Stimulated activated naive CD4-positive, alpha-beta T cell treated with Interleukin-2 at 50 U/mL for 16 hours (primary cell): ENCODE measurements around the gene FAM151A.

ENCODE experiments used
- DNase-seq: peaks from one replicate; lab custom pipeline; 2025; lab: John Stamatoyannopoulos, UW

Gene FAM151A

GRCh38 chr1:54579337-54579781, 44.0 kb downstream of the FAM151A start:
- no peak for DNase-seq

DNA sequence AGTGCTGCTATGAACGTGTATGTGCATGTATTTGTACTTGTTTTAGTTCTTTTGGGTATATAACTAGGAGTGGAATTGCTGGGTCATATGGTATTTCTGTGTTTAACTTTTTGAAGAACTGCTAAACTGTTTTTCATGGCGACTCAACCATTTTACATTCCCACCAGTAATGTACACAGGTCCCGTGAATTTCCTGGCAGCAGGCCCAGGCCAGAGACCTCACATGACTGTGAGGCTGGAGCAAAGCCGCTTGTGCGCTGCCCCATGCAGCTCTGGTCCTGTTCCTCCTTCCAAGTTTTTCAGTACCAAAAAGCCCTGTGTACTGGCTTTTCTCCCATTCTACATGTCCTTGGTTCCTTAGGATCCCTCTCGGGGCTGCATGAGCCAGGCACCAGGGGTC, 45.7 kb downstream of the FAM151A start:
- DNase-seq: no peak

GRCh38 chr1:54575605-54576290, 47.6 kb downstream of the FAM151A start:
- no peak for DNase-seq

DNA sequence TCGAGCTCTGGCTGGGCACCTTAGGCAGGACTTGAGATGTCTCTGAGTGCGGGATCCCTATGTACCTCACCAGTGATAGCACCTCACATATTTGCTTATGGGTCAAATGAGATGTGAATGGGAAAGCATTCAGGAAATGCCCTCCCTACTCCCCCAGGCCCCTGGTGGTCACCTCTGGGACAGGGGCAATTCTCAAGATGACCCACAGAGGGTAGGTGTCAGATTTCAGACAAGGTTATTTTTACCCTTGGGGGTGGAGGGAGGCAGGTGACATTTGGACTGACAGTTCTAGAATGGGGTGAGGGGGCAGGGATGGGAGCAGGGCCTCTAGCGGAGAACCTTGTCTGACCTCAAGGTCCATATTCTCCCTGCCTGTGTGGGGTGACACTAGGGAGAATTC, 48.2 kb downstream of the FAM151A start:
- DNase-seq: no peak

- no peak for DNase-seq
Measured at GRCh38 chr1:54574158-54574778, 49.1 kb downstream of the FAM151A start.

DNA sequence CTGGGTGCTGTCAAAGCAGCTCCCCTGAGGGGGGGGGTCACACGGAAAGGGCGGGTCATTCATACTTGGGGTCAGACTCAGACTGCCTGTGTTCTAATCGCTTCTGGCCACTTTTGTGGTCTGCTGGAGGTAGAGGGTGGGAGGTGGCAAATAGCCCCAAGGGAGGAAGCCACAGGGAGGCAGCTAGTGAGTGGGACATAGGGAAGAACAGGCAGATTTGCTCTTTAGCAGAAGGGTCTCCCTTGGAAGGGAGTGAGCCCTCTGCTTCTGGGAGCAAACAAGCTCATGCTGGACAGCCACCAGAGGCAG, 50.8 kb downstream of the FAM151A start:
- no peak for DNase-seq

GRCh38 chr1:54571803-54572541, 51.4 kb downstream of the FAM151A start:
- DNase-seq: no peak

GRCh38 chr1:54571326-54571725, 52.0 kb downstream of the FAM151A start:
- no peak for DNase-seq

- no peak for DNase-seq
Measured at GRCh38 chr1:54570161-54570560, 53.2 kb downstream of the FAM151A start.

DNA sequence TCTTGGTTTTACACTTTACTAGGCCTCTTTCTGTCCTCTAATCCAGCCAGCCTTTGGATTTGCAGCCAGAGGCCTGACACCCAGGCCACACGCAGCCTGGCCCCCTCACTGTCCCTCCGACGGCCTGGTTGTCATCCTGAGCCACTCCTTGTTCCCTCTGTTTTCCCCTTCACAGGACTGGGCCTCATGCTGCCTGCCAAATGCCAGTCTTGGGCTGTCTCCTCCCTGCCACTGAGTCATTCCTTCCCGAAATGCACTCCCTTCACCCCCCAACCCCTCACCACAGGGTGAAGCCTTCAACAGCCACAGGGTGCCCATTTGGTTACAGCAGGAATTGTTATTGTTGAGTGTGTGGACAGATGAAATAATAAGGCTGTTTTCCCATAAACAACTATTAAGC, 54.0 kb downstream of the FAM151A start:
- no peak for DNase-seq

- no peak for DNase-seq
Measured at GRCh38 chr1:54567961-54568360, 55.4 kb downstream of the FAM151A start.

GRCh38 chr1:54566438-54567141, 56.7 kb downstream of the FAM151A start:
- DNase-seq: no peak

GRCh38 chr1:54565113-54565501, 58.2 kb downstream of the FAM151A start:
- DNase-seq: no peak

- no peak for DNase-seq
Measured at GRCh38 chr1:54564312-54565112, 58.8 kb downstream of the FAM151A start.

- no peak for DNase-seq
Measured at GRCh38 chr1:54559771-54560231, 63.5 kb downstream of the FAM151A start.
